Measurements from ENCODE around the gene VSTM5.

Gene VSTM5

GRCh38 chr11:93842034-93842433, 8.4 kb downstream of the VSTM5 start:
- no peak for DNase-seq

GRCh38 chr11:93841446-93841845, 9.0 kb downstream of the VSTM5 start:
- no peak for DNase-seq

DNA sequence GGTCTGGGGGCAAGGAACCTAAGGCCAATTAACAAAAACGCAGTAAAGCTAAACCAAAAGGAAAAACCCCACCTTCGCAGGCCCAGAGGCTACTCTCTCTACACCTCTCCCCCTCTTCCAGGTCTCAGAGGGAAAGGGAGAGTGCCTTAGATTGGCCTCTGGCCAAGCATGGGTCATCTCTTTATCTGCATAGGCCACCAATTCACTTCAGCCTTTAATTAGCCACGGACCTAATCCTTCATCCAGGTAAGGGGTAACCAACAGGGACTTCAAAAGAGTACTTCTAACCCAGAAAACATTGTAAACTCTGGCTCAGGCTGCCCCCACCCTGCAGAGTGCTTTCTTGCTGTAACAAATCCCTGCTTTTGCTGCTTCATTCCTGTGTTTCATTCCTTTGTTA, 9.4 kb downstream of the VSTM5 start:
- no peak for DNase-seq

- DNase-seq: no peak
Observed at GRCh38 chr11:93840180-93840579, 10.2 kb downstream of the VSTM5 start.

GRCh38 chr11:93838967-93839366, 11.5 kb downstream of the VSTM5 start:
- no peak for DNase-seq

- no peak for DNase-seq
Observed at GRCh38 chr11:93832780-93833179, 17.6 kb downstream of the VSTM5 start.

DNA sequence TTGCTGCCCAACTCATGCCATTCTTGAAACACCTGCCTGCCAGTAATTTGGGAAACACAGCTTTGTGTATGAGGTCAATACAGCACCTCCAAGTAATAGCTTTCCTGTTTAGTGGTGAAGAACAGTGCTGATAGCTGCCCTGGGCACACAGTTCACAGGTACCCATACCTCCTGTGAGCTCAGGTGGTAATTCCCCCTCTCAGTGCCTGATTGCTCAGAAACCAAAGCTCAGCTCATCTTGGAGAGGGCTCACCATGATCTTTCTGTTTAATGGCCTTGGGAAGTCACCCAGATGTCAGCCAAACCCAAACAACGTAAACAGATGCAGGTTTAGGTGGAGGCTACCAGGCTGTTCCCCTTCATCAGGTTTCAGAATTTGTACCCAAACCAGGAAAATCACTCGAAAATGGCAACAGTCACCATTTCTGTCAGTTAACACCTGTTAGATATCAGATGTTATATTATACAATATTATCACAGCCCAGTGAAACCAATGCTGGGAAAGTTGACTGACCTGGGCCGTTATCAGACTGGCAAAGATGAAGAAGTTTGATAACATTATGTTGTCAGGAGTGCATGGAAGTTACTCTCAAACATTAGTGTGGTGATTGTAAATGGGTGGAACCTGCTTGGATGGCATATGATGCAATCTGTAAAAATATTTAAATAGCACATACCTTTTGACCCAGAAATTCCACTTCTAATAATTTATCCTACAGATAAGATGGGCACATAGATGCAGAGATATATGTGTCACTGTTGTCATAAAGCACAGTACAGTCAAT, 18.9 kb downstream of the VSTM5 start:
- no peak for DNase-seq

- DNase-seq: no peak
Observed at GRCh38 chr11:93829598-93829997, 20.8 kb downstream of the VSTM5 start.

GRCh38 chr11:93827363-93827762, 23.1 kb downstream of the VSTM5 start:
- DNase-seq: no peak

GRCh38 chr11:93823210-93823609, 27.2 kb downstream of the VSTM5 start:
- no peak for DNase-seq

- no peak for DNase-seq
Observed at GRCh38 chr11:93822359-93822758, 28.1 kb downstream of the VSTM5 start.

- no peak for DNase-seq
Observed at GRCh38 chr11:93821617-93822016, 28.8 kb downstream of the VSTM5 start.

DNA sequence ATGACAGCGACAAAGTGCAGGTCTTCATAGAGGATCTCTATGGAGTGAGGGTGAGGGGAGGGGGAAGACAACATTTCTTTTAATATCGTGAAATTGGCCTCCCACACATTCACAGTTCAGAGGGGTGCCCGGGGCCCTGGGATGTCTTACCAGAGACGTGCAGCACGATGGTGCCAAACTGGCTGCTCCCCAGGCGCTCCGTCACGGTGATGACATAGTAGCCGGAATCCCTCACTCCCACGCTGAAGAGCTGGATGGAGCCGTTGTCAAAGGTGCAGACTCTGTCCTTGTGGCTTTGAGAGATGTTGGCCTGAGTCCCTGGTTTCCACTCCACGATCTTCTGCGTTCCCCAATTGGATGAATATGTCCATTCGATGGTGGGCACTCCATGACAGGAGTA, 29.6 kb downstream of the VSTM5 start:
- DNase-seq: no peak

- no peak for DNase-seq
Observed at GRCh38 chr11:93819966-93820695, 30.3 kb downstream of the VSTM5 start.

DNA sequence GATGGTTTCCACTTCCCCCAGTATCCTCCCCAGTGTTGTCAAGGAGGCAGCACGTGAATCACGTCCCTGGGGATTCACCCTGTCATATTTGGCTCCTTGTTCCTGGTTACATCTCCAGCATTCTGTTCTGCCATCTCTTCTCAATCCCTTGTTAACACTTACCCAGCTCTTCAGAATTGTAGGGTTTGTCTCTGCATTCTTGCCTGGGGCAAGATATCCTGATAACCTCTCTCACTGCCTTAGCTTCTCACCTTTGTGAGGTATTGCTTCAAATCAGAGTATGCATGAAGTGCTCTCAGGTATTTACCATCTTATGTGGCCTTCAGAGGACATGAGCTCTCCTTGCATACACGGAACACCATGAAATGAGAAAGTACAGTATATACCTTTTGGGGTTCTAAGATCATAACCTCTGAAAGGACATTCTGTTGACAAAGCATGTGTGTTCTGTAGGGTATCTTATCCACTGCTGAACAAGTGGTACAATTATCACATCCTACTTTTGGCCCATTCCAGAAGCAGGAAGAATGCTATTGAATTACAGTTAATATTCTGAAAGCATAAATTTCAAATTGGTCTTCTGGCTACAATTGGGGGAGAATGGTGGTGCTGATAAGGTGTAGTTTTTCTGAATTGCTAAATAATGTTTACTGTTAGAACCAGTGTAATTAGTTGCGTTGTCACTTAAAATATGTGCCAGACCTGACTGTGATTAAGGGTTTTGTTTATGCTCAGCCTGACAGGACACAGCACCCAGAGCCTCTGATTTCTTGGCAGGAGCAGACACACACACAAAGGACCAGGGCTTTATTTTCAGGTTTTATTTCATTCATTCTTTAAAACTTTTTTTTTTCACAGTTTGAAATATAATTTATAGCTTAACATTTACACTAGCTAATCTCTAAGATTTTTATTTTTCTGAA, 32.7 kb downstream of the VSTM5 start:
- DNase-seq: no peak

GRCh38 chr11:93814966-93815633, 35.3 kb downstream of the VSTM5 start:
- no peak for DNase-seq

DNA sequence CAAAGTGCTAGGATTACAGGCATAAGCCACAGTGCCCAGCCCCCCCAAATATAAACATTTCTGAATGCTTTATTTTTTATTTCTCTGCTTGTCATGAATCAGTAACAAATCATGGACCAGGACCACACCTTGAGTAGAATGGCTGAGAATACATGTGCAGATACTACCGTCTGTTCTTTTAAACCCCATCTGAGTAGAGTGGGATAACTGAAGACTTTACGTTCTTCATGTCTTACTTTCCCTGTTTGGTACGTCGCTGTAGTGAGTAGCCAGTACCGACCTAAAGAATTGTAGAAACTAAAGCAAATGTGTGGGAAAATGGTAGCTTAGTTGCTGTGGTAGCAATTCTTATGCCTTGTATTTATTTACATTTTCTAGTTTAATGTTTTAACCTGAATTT, 36.4 kb downstream of the VSTM5 start:
- no peak for DNase-seq

- no peak for DNase-seq
Observed at GRCh38 chr11:93807980-93808379, 42.4 kb downstream of the VSTM5 start.

- no peak for DNase-seq
Observed at GRCh38 chr11:93804879-93805278, 45.5 kb downstream of the VSTM5 start.

GRCh38 chr11:93801366-93801765, 49.1 kb downstream of the VSTM5 start:
- no peak for DNase-seq

GRCh38 chr11:93796441-93797231, 53.8 kb downstream of the VSTM5 start:
- DNase-seq: no peak

- no peak for DNase-seq
Observed at GRCh38 chr11:93791493-93791892, 58.9 kb downstream of the VSTM5 start.

All from NCI-H446 treated with DMSO at 0.1 percent for 48 hours (cell line).